GM12891 (cell line): ENCODE data around the gene FOSB.

ENCODE experiments used
- POLR2A ChIP-seq: IDR thresholded peaks from 2 replicates; pipeline ENCODE4 v1.6.1; 2011; ENCODE audit warnings: low read depth, low read length, control low read depth
- POLR2AphosphoS5 ChIP-seq: IDR thresholded peaks from 2 replicates; pipeline ENCODE4 v1.6.1; 2011; ENCODE audit warnings: low read depth, low read length, control low read depth

DNA sequence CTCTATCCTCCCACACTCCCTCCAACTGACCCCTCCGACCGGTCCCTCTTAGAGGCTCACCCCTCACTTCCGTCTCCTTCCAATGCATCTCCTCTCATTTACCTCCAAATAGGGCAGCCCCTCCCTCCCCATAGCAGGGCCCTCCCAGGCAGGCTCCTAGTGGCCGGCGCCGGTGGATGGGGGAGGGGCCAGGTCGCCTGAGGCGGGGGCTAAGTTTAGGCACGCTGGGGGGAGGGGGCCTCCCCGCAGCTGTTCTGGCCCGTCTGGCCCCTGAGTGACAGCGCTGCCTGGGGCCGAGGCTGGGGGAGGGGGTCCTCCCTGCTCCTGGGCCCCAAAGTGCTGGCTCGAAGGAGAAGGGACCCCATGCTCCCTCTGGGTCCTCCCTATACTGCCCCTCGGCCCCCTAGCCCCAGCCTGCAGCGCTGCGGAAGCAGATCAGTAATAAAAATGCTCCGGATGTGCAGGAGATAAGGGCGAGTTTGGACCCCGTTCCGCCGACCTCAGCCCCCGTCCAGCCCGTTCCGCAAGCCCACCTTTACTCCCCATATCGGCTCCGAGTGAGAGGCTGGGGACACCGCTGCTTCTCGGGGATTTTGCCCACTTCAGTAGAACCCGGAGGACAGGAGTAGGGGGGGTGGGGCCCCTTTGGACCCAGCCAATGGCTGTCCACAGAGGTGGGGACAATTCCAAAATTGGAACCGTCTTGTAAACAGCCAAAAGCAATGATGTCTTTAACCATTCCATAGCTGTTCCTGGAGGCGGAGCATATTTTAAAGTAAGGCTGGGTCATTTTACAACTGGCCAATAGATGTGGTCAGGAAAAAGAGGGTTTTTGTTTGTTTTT is 25.1 kb downstream of the FOSB start:
- TF ChIP-seq POLR2A: no peak
- TF ChIP-seq POLR2AphosphoS5: no peak
